HepG2 (cell line): ENCODE data around the gene KDELR3. TPM values are rescaled to one million over a fixed set of nuclear protein-coding genes. Genes with fewer than 3 reads are reported as not detected.
A peak's percentile ranks its signal among the peaks of the same experiment; 100 is the strongest.

Source experiments
- HNRNPUL1 ChIP-seq: fragments of 200-400 bp; formaldehyde crosslinking; IDR thresholded peaks from 2 replicates; pipeline ENCODE4 v1.6.1; 2017; ENCODE audit warnings: low read depth, mild to moderate bottlenecking, low read length, moderate library complexity
- IRF2 ChIP-seq: IDR thresholded peaks from 2 replicates; pipeline ENCODE4 v1.6.1; 2018; ENCODE audit warnings: missing genetic modification reagents, missing compliant biosample characterization
- MED1 ChIP-seq: sonication (generic); formaldehyde crosslinking; IDR thresholded peaks from 2 replicates; pipeline ENCODE4 v1.4.0; 2020; ENCODE audit warnings: missing genetic modification reagents
- NFATC3 ChIP-seq: sonication (generic); formaldehyde crosslinking; IDR thresholded peaks from 2 replicates; pipeline ENCODE4 v1.5.1; 2020; ENCODE audit warnings: mild to moderate bottlenecking, missing genetic modification reagents
- NFRKB ChIP-seq: fragments of 450-650 bp; IDR thresholded peaks from 2 replicates; pipeline ENCODE4 v1.6.1; 2017
- POLR2AphosphoS2 ChIP-seq: IDR thresholded peaks from 2 replicates; pipeline ENCODE4 v1.6.1; 2011; ENCODE audit warnings: low read depth, low read length, improper control_type of control experiment
- POLR2G ChIP-seq: fragments of 200-400 bp; formaldehyde crosslinking; IDR thresholded peaks from 2 replicates; pipeline ENCODE4 v1.6.1; 2018; ENCODE audit warnings: mild to moderate bottlenecking, low read depth, low read length, moderate library complexity
- SP5 ChIP-seq: IDR thresholded peaks from 2 replicates; pipeline ENCODE4 v1.6.1; 2016; ENCODE audit warnings: low read depth, borderline replicate concordance
- SPEN ChIP-seq: sonication (generic); formaldehyde crosslinking; IDR thresholded peaks from 2 replicates; pipeline ENCODE4 v1.5.1; 2020; ENCODE audit warnings: low read depth, mild to moderate bottlenecking, missing genetic modification reagents
- SRY ChIP-seq: sonication (generic); formaldehyde crosslinking; IDR thresholded peaks from 2 replicates; pipeline ENCODE4 v1.8.0; 2022; ENCODE audit warnings: mild to moderate bottlenecking, missing genetic modification reagents
- TMF1 ChIP-seq: sonication (generic); formaldehyde crosslinking; IDR thresholded peaks from 2 replicates; pipeline ENCODE4 v1.8.1; 2022; ENCODE audit warnings: low read depth, missing genetic modification reagents
- YEATS2 ChIP-seq: sonication (generic); formaldehyde crosslinking; IDR thresholded peaks from 2 replicates; pipeline ENCODE4 v1.4.0; 2020; ENCODE audit warnings: missing genetic modification reagents, borderline replicate concordance
- ZMYM3 ChIP-seq: sonication (generic); formaldehyde crosslinking; IDR thresholded peaks from 2 replicates; pipeline ENCODE4 v1.5.1; 2020; ENCODE audit warnings: mild to moderate bottlenecking, missing genetic modification reagents
- ZNF17 ChIP-seq: sonication (generic); formaldehyde crosslinking; IDR thresholded peaks from 2 replicates; pipeline ENCODE4 v1.5.0; 2020; ENCODE audit warnings: mild to moderate bottlenecking, missing genetic modification reagents
- ZNF180 ChIP-seq: sonication (generic); formaldehyde crosslinking; IDR thresholded peaks from 2 replicates; pipeline ENCODE4 v1.4.0; 2020; ENCODE audit warnings: low read depth, missing genetic modification reagents, borderline replicate concordance
- ZNF546 ChIP-seq: sonication (generic); formaldehyde crosslinking; conservative IDR thresholded peaks from 2 replicates; pipeline ENCODE4 v1.8.1; 2023; ENCODE audit warnings: mild to moderate bottlenecking, missing genetic modification reagents
- polyA plus RNA-seq, 8 experiments: library from polyadenylated mRNA; depleted of rRNA in 3 of 8; stranded (reverse) in 7 of 8; unstranded in 1 of 8; fragments of >200 nt; fragmentation: Illumina TruSeq in 4 of 8; extraction: Trizol in 4 of 8; gene quantifications; 2 replicates each; pipeline versions ENCODE4 v1.2.1 to v1.2.3, GENCODE V29; 2011 to 2016; ENCODE audit warnings: low read depth in 4 of 8, missing spikeins in 1 of 8, mixed read lengths in 1 of 8; ENCODE audit not compliant: insufficient read depth in 1 of 8
- total RNA-seq, 5 experiments: library from RNA; depleted of rRNA; stranded (reverse); fragments of >200 nt; fragmentation: Illumina TruSeq; extraction: Trizol; gene quantifications; 2 replicates each; pipeline ENCODE4 v1.2.3, GENCODE V29; 2016; ENCODE audit warnings: low read depth in 1 of 5
- TF ChIP-seq, protein P1 (sequence below): sonication (generic); formaldehyde crosslinking; IDR thresholded peaks from 2 replicates; pipeline ENCODE4 v1.9.0; 2021; ENCODE audit warnings: mild to moderate bottlenecking, missing genetic modification reagents
- TF ChIP-seq, protein P2 (sequence below): sonication (generic); formaldehyde crosslinking; IDR thresholded peaks from 2 replicates; pipeline ENCODE4 v1.4.0; 2020; ENCODE audit warnings: missing genetic modification reagents, borderline replicate concordance
- TF ChIP-seq, protein P3 (sequence below): fragments of 450-650 bp; IDR thresholded peaks from 2 replicates; pipeline ENCODE4 v1.6.1; 2017

KDELR3 gene
- total and polyA plus RNA-seq, 2 of the 13 experiments (the other 11 are each of a cell fraction or from before 2014, with no cell fraction given): 24.2 to 65.7 TPM

DNA sequence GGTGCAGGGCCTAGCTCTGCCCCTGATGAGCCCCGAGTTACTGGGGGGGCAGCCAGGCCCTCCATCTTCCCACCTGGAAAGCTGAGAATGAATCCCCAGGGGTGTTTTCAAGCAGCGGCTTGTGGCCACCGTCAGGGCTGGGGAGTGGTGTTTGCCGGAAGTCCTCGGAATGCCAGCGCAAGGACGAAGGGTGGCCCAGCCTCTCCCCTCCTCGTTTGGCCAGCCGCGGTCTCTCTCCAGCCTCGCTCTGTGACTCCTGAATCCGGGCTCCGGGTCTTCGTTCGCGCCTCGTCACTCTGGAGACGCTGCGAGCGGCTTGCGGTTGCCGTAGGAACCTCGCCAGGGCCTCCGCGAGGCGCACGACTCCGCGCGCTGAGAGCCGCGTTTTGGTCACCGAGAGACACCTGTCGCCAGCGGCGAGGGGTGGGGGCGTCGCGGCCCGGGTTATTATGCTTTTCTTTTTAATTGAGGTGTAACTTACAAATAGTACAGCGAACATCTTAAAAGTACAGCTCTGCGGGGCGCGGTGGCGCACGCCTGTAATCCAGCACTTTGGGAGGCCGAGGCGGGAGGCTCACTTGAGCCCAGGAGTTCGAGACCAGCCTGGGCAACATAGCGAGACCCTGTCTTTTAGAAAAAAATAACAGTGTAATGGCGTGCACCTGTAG, 6.3 kb upstream of the KDELR3 start (continued):
- TF ChIP-seq, protein P1, sequence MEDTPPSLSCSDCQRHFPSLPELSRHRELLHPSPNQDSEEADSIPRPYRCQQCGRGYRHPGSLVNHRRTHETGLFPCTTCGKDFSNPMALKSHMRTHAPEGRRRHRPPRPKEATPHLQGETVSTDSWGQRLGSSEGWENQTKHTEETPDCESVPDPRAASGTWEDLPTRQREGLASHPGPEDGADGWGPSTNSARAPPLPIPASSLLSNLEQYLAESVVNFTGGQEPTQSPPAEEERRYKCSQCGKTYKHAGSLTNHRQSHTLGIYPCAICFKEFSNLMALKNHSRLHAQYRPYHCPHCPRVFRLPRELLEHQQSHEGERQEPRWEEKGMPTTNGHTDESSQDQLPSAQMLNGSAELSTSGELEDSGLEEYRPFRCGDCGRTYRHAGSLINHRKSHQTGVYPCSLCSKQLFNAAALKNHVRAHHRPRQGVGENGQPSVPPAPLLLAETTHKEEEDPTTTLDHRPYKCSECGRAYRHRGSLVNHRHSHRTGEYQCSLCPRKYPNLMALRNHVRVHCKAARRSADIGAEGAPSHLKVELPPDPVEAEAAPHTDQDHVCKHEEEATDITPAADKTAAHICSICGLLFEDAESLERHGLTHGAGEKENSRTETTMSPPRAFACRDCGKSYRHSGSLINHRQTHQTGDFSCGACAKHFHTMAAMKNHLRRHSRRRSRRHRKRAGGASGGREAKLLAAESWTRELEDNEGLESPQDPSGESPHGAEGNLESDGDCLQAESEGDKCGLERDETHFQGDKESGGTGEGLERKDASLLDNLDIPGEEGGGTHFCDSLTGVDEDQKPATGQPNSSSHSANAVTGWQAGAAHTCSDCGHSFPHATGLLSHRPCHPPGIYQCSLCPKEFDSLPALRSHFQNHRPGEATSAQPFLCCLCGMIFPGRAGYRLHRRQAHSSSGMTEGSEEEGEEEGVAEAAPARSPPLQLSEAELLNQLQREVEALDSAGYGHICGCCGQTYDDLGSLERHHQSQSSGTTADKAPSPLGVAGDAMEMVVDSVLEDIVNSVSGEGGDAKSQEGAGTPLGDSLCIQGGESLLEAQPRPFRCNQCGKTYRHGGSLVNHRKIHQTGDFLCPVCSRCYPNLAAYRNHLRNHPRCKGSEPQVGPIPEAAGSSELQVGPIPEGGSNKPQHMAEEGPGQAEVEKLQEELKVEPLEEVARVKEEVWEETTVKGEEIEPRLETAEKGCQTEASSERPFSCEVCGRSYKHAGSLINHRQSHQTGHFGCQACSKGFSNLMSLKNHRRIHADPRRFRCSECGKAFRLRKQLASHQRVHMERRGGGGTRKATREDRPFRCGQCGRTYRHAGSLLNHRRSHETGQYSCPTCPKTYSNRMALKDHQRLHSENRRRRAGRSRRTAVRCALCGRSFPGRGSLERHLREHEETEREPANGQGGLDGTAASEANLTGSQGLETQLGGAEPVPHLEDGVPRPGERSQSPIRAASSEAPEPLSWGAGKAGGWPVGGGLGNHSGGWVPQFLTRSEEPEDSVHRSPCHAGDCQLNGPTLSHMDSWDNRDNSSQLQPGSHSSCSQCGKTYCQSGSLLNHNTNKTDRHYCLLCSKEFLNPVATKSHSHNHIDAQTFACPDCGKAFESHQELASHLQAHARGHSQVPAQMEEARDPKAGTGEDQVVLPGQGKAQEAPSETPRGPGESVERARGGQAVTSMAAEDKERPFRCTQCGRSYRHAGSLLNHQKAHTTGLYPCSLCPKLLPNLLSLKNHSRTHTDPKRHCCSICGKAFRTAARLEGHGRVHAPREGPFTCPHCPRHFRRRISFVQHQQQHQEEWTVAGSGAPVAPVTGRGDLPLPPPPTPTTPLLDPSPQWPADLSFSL (CRISPR knock-in tag): no peak
- TF ChIP-seq SP5 (CRISPR knock-in tag) (no peak), ZNF17 (CRISPR knock-in tag) (no peak), TMF1 (CRISPR knock-in tag) (no peak), ZNF180 (no peak), ZMYM3 (CRISPR knock-in tag) (peak; percentile 87; the same call in 1 of the 2 replicates), POLR2AphosphoS2 (no peak), SRY (no peak), IRF2 (CRISPR knock-in tag) (0 out of 2 replicates have a peak, but pooled peaks have one; percentile 44), HNRNPUL1 (no peak), SPEN (CRISPR knock-in tag) (no peak), MED1 (CRISPR knock-in tag) (peak; percentile 46; the same call in 1 of the 2 replicates), NFRKB (no peak), NFATC3 (CRISPR knock-in tag) (no peak), ZNF546 (no peak), POLR2G (no peak), YEATS2 (no peak)
- TF ChIP-seq, protein P2, sequence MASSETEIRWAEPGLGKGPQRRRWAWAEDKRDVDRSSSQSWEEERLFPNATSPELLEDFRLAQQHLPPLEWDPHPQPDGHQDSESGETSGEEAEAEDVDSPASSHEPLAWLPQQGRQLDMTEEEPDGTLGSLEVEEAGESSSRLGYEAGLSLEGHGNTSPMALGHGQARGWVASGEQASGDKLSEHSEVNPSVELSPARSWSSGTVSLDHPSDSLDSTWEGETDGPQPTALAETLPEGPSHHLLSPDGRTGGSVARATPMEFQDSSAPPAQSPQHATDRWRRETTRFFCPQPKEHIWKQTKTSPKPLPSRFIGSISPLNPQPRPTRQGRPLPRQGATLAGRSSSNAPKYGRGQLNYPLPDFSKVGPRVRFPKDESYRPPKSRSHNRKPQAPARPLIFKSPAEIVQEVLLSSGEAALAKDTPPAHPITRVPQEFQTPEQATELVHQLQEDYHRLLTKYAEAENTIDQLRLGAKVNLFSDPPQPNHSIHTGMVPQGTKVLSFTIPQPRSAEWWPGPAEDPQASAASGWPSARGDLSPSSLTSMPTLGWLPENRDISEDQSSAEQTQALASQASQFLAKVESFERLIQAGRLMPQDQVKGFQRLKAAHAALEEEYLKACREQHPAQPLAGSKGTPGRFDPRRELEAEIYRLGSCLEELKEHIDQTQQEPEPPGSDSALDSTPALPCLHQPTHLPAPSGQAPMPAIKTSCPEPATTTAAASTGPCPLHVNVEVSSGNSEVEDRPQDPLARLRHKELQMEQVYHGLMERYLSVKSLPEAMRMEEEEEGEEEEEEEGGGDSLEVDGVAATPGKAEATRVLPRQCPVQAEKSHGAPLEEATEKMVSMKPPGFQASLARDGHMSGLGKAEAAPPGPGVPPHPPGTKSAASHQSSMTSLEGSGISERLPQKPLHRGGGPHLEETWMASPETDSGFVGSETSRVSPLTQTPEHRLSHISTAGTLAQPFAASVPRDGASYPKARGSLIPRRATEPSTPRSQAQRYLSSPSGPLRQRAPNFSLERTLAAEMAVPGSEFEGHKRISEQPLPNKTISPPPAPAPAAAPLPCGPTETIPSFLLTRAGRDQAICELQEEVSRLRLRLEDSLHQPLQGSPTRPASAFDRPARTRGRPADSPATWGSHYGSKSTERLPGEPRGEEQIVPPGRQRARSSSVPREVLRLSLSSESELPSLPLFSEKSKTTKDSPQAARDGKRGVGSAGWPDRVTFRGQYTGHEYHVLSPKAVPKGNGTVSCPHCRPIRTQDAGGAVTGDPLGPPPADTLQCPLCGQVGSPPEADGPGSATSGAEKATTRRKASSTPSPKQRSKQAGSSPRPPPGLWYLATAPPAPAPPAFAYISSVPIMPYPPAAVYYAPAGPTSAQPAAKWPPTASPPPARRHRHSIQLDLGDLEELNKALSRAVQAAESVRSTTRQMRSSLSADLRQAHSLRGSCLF (CRISPR knock-in tag): no peak
- TF ChIP-seq, protein P3, sequence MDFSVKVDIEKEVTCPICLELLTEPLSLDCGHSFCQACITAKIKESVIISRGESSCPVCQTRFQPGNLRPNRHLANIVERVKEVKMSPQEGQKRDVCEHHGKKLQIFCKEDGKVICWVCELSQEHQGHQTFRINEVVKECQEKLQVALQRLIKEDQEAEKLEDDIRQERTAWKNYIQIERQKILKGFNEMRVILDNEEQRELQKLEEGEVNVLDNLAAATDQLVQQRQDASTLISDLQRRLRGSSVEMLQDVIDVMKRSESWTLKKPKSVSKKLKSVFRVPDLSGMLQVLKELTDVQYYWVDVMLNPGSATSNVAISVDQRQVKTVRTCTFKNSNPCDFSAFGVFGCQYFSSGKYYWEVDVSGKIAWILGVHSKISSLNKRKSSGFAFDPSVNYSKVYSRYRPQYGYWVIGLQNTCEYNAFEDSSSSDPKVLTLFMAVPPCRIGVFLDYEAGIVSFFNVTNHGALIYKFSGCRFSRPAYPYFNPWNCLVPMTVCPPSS: no peak
